OCI-LY1 (cell line): ENCODE data around the gene LZTR1.

Experiments used
- EZH2 ChIP-seq: fragments of 200-600 bp; sonication (generic), shearing (Covaris generic); IDR thresholded peaks from 2 replicates; pipeline ENCODE4 v1.8.0; 2017; ENCODE audit warnings: borderline replicate concordance, mixed run types, mild to moderate bottlenecking, antibody characterized with exemption, low read length, moderate library complexity, mixed read lengths
- TF ChIP-seq, protein P1 (sequence below): fragments of 200-600 bp; sonication (generic), shearing (Covaris generic); IDR thresholded peaks from 2 replicates; pipeline ENCODE4 v1.5.1; 2017; ENCODE audit warnings: mild to moderate bottlenecking, antibody characterized with exemption, low read length, moderate library complexity, mixed read lengths

DNA sequence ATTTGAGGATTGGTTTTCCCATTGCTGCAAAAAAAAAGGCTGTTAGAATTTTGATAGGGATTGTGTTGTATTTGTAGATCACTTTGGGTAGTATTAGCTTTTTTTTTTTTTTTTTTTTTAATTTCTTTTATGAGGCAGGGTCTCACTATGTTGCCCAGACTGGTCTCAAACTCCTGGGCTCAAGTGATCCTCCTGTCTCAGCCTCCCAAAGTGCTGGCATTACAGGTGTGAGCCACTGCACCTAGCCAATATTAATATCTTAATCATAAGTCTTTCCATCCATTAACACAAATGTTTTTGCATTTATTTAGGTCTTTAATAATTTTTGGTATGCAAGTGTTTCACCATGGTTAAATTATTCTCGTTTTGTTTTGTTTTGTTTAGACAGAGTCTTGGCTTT lies 38.1 kb upstream of the LZTR1 start:
- TF ChIP-seq, protein P1, sequence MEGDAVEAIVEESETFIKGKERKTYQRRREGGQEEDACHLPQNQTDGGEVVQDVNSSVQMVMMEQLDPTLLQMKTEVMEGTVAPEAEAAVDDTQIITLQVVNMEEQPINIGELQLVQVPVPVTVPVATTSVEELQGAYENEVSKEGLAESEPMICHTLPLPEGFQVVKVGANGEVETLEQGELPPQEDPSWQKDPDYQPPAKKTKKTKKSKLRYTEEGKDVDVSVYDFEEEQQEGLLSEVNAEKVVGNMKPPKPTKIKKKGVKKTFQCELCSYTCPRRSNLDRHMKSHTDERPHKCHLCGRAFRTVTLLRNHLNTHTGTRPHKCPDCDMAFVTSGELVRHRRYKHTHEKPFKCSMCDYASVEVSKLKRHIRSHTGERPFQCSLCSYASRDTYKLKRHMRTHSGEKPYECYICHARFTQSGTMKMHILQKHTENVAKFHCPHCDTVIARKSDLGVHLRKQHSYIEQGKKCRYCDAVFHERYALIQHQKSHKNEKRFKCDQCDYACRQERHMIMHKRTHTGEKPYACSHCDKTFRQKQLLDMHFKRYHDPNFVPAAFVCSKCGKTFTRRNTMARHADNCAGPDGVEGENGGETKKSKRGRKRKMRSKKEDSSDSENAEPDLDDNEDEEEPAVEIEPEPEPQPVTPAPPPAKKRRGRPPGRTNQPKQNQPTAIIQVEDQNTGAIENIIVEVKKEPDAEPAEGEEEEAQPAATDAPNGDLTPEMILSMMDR: no peak
- no peak for TF ChIP-seq EZH2
